C4-2B (cell line): Measurements from ENCODE around the gene IGFBPL1.
"Not testable (repeated sequence)": the region's sequence is repeated elsewhere in the genome, so short reads cannot be mapped to it uniquely, and the experiment has no call there.

Experiments
- ZFX ChIP-seq: fragments of 450-650 bp; IDR thresholded peaks from 2 replicates; pipeline ENCODE4 v1.6.1; 2017
- TF ChIP-seq, protein P1 (sequence below): fragments of 450-650 bp; conservative IDR thresholded peaks from 2 replicates; pipeline ENCODE4 v1.5.1; 2017; ENCODE audit warnings: mild to moderate bottlenecking

DNA sequence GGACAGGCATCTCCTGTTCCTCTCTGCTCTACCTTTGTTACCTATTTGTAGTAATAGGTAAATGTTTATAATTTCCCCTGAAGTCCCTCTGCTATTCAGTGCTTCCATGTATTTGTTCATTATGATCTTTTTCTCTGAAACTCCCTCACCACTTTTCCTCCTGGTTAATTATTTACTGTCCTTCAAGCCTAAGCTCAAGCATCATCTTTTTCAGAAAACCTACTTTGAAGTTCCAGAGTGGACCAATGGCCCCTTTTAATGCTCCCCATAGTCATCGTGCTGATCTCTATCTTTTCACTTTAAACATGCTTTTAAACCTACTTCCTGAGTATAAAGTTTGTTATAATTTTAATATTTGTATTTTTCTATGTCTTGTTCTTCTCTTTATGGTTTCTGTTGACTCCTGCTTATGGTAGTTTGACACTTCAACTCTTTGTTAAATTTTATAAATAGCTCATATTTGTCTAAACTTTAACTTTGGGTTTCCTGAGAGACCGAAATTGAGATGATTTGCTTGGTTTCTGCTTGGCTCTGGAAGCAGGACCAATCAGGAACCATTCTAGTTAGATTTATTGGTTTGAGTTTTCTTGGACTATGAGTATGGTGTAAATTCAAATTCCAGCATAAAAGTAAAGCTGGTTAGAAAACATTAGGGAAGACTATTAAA lies 48.5 kb upstream of the IGFBPL1 start:
- TF ChIP-seq, protein P1, sequence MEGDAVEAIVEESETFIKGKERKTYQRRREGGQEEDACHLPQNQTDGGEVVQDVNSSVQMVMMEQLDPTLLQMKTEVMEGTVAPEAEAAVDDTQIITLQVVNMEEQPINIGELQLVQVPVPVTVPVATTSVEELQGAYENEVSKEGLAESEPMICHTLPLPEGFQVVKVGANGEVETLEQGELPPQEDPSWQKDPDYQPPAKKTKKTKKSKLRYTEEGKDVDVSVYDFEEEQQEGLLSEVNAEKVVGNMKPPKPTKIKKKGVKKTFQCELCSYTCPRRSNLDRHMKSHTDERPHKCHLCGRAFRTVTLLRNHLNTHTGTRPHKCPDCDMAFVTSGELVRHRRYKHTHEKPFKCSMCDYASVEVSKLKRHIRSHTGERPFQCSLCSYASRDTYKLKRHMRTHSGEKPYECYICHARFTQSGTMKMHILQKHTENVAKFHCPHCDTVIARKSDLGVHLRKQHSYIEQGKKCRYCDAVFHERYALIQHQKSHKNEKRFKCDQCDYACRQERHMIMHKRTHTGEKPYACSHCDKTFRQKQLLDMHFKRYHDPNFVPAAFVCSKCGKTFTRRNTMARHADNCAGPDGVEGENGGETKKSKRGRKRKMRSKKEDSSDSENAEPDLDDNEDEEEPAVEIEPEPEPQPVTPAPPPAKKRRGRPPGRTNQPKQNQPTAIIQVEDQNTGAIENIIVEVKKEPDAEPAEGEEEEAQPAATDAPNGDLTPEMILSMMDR = not testable (repeated sequence)
- not testable (repeated sequence) for TF ChIP-seq ZFX
